ENCODE data around the gene SETD3.
A peak's percentile ranks its signal among the peaks of the same experiment; 100 is the strongest.

The SETD3 gene

DNA sequence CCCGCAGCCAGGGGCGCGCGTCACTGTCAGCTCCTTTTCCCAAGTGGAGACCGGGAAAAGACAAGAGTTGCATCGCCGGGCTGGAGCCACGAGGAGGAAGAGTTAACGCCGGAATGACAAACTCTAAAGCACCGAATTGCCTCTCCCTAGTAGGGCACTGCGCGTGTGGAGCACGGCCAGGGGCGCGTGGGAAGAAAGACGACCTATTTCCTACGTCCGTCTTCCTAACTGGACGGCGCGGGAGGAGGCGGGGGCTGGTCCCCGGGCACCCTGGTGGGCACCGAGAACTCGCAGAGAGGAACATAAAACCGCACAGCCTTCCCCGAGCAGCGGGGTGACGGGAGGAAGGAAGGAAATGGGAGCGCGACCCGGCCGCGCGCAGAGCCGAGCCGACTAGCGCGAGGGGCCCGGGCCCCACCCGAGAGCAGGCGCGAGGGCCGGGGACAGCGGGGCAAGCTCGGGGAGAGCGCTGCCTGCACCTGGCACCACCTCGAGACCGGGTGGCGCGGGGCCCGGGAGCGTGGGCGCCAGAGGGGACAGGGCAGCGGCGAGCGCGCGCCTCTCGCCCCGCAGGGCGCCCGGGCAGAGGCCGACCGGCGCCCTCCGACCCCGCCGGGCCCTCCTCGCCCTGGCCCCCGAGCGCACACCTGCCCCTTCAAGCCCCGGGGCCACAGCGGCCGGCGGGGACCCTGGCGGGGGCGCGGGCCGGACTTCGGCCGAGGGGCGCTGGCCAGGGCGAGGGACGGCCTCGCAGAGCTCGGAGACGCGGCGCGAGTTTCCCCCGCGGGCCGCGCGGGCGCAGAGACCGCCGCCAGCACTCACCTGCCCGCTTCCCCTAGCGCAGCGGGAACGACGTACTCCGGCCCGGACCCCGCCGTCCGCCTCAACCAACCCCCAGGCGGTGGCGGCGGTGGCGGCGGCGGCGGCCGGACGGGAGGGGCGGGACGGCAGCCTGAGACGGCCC, at the start of gene SETD3:
TSS of gene SETD3 (minus strand) at position 954 of the 964 bp plus-strand sequence. CDS start 15,054 bp downstream, outside the sequence.
- DNase-seq (ENCODE audit: low spot score): peak; percentile 74

DNA sequence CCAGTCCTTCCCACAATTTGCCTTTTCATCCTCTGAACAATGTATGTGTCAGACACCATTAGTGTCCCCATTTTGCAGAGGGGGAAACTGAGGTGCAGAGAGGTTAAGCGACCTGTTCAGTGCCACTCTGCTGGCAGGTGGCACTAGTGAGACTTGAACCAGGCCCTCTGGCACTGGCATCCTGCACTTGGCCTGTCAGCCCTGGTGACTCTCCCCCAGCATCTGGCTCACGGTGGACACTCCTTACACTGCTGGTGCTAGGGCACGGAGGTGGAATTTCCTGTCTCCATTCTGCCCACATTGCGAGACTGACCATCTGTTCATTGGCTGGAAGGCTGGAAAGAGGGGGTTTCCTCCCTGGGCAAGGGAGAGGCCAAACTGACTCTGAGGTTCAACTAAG, 49.2 kb upstream of the SETD3 start:
- DNase-seq (ENCODE audit: low spot score): no peak

DNA sequence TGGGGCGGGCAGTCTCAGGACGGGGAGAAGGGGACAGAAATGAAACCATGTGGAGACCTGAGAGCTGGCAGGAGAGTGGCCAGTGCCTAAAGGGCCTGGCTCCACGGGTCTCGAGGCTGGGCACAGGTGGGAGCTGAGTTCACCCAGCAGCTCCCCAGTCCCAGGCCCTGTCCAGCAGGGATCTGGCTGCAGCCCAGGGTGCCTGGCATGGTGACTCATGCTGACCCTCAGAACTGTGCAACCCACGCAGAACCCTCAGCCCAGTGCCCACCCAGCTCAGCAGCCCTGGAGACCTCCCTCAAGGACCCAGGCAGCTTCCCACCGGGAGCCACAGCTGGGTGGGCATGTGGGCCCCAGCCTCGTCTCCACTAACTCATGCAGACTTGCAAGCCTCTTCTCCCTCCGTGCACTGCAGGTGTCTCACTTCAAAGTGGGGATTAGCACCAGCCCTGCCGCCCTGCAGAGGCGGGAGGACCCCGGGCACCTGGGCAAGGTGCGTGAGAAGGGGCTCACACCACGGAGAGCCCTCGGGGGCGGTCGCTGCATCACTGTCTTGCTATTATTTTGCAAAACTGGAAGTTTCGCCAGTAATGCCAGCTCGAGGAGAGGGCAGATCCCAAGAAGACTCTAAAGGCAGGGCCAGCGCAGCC, 46.9 kb upstream of the SETD3 start:
- no peak for DNase-seq (ENCODE audit: low spot score)

DNA sequence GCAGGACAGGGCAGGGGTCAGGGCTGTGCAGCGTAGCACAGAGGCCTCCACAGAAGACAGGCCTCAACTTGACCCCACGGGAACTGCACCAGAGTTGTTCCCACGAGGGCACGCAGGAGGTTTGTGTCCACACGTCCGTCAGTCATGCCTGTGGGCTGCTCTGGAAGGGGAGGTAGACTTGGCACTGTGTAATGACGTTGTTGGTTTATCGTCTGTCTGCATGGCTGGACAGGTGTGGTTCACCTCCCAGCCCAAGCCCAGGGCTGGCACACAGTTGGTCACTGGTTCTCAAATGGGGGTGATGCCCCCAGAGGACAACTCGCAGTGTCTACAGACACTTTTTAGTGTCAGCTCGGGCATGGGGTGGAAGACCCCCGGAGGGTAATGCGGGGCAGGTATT, 46.4 kb upstream of the SETD3 start:
- no peak for DNase-seq (ENCODE audit: low spot score)

DNA sequence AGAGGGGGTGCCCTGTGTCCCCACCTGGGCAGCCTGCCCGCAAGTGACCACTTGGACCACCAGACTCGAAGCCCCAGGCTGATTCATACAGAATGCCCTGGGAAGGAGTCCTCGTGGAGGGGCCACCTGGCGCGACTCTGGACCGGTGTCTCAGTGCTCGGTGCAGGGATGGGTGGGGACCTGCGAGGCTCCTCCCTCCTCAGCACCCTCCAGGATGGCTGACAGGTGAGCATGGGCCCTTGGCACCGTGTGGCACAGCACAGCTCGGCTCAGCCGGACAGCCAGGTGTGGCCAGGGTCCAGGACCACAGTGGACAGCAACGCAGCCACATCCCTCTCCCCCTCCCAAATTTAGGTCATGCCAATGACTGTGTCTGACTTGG, 45.0 kb upstream of the SETD3 start:
- DNase-seq (ENCODE audit: low spot score): no peak

DNA sequence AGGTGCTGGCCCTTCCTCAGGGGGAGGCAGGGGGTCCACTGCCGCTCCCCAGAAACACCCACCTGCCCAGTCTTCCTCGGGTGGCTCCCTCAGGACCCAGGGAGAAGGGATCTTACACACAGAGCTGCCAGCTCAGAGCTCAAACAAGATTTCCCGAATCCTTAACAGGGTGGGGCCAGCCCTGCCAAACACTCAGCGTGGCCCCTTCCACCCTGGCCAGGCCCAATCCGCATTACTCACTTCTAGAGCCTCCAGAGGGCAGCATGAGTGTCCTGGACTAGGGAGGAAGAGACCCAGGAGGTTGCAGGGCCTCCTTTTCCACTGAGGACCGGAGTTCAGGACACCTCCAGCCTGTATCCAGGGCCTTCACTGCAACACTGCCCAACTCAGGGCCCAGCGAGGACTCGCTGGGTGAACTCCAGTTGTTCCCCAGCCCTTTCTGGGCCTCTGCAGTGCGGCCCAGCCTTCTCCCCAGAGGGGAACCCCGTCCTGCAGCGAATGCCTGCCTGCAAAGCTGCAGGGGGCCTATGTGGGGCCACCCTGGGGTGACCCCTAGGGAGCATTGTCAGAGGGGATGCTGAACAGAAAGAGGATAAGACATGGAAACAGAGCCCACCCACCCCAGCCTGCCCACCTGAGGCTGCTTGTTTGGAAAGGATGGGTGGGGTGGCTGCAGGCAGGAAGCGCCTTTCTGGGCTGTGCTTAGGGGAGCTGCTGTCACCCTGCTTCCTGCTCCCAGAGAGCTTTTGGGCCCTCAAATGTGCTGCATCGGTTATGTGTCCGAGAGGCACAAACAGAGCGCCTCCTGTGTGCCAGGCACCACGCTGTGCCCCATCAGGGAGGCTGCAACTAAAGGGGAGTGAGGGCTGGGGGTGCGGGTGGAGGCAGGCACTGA, 44.4 kb upstream of the SETD3 start:
- DNase-seq (ENCODE audit: low spot score): no peak

DNA sequence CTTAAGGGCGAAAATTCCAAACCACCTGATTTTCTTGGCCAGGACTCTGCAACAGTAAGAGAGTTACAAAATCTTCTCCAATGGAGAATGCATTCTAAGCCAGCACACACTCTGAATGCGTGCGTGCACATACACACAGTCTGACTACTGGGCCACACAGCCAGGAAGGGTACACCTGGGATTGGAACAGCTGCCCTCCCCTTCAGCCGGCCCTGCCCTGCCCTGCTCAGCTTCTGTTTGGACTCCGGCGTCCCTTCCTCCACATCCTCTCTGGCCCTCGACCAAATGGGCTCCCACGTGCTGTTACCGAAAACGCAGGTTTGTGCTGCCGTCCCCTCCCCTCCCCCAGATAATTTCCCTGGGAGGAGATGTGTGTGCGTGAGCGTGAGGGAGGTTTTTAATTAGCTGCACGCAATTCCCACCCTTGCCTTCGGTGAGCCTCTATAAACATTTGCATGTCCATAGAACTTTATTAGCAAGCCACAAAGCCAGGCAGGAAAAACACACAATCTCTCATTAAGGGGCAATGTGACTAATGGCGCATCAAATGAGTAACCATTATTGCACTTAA, 43.5 kb upstream of the SETD3 start:
- DNase-seq (ENCODE audit: low spot score): no peak

DNA sequence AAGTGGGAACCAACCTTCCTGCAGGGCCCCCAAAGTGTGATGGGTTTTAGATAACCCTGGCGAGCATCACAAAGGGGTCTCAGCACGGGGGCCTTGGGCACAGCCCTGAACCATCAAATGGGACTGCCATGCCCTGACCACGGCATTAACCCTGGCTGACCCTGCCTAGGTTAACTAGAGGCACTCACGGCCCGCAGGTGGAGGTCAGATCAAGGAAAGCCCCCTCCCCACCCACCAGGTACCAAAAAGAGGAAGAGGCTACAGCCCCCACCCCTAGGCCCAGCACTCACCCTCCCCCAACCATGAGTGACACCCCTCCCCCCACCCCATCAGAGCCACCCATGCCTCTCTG, 43.0 kb upstream of the SETD3 start:
- DNase-seq (ENCODE audit: low spot score): no peak

DNA sequence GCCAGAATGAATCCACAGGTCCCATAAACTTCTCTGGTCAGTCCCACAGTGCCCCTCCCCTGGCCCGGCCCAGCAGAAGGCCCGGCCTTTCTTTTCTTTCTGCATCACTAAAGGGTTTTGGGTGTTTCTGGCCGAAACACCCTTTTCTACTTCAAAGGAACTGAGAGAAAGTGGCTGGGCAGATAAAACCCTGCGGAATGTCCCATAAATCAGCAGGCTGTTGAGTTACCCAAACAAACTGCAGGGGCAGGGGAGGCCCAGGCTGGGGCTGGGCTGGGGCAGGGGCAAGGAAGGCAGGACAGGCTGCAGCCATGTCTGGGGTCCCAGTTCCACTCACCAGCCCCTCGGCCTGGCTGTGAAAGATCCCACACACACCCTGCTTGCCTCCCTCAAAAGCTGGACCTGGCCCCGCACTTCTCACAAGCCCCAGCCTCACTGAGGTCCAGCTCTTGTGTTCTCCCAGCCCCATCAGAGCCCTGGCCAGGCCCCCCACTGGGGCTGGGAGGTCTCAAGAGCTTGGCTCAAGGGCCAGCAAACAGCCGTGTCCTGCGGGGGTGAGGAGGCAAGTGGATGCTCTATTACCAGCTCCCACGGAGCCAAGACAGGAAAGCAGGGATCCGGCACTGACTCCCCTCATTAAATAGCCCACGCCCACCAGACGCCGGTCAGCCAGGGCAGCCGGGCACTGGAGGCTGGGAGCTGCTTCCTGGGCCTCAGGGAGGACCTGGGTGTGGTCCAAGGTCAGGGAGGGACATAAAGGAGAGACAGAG, 42.5 kb upstream of the SETD3 start:
- peak; percentile 77 for DNase-seq (ENCODE audit: low spot score)

DNA sequence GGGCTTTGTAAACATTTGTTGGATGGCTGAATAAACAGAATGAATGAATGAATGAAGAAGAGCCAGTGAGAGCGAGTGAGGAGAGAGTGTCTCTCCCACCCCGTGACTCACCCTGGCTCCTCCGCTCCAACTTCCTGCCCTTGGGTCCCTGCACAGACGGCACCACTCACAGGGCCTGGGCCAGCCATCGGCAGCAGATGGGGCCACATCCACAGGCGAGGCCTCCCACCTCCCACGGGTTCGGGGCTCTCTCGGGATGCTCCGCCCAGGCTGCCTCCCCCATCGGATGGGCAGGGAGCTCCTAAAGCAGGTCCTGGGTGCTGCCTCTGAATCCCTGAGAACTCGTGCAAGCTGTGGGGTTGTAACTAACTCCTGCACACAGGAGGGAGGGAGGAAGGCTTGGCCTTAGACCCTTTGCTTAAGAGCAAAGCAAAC, 41.8 kb upstream of the SETD3 start:
- DNase-seq (ENCODE audit: low spot score): no peak

DNA sequence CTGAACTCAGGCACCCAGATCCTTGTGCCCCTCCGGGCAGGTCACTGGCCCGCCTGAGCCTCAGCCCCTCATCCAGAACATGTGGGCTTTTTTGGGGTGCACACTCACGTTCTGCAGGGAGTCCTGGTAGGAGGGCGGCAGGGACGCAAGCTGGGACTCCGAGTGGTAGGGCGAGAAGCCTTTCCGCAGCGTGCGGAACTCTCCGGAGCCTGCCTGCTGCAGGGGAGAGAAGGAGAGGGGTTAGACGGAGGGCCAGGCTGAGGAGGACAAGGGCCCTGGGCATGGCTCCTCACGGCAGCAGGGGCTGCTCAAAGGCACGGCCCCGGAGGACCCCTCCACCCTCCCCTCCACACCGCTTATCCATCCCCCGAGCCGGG, 41.4 kb upstream of the SETD3 start:
- DNase-seq (ENCODE audit: low spot score): no peak

DNA sequence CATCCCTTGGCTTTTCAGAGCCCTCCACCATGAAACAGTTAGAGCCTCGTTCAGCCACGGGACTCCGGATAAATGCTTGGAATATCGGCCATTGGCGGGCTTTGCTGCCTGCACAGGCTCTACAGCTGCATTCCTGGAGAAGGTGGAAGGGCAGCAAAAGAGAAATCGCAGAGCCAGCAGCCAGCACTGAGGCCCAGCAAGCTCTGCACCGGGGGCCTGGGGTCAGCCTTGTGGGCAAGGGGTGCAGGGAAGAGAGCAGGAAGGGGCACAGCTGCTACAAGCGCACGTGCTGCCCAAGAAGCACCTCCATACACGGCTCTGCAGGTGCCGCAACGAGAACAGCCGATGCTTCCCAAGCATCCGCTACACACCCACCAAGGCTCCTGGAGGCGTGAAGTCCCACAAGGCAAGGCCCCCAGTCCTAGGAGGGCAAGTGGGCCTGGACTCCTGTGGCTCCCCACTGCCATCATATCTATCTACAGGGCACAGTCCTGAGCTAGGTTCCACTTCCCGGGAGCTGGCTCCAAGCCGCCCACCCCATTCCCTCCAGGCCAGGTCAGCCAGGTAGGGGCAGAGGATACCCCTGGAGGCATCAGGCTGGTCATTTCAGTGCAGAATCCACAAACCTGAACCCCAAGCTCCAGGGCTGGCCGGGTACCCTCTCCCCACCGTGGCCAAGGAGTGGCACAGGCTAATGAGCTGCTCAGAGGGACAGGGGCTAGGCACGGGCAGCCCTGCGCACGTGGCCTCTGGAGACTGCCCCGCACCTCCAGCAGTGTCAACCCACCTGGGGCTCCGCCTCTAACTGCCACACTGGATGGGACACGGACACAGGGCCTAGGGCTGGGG, 40.7 kb upstream of the SETD3 start:
- no peak for DNase-seq (ENCODE audit: low spot score)

DNA sequence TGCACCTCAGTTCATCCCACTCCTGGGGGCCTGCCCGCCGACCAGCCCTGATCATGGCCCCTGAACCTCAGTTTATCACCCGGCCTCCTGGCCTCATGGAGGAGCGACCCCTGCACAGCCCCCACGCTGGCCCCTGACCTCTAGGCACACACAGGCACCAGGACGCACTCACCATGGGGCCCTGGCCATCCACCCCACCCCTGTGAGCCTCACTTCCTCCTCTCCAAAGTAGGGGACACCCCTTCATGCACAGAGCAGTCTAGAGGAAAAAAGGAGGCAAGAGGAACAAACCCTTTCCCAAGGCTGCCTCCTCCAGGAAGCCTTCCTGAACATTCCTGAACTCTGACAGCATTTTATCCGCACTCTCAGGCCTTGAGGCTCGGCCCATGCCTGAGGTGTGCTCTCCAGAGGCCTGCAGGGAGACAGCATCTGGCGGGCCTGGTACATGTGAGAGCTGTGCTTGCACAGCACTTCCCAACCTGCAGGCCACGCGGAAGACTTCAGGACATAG, 40.0 kb upstream of the SETD3 start:
- no peak for DNase-seq (ENCODE audit: low spot score)

DNA sequence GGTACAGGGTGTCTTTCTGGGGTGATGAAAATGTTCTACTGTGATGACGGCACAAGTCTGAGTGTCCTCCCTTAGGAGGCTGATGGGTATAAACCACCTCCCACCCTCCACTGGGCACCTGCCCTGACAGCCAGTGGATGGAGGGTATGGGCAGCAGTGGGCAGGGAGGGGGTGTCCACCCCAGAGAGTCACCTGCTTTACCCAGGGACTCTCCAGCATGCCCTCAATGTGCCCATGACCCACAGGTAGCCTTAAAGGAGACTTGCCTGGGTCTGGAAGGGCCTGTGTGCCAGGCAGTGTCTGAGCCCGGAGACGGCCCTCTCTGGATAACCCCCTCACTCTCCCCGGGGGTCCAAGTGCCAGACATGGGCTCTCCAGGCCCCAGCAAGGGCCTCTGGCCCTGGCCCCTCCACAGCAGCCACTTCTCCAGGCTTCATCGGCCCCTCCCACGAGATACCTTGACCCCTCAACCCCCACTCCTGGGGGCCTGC, 39.3 kb upstream of the SETD3 start:
- DNase-seq (ENCODE audit: low spot score): no peak

DNA sequence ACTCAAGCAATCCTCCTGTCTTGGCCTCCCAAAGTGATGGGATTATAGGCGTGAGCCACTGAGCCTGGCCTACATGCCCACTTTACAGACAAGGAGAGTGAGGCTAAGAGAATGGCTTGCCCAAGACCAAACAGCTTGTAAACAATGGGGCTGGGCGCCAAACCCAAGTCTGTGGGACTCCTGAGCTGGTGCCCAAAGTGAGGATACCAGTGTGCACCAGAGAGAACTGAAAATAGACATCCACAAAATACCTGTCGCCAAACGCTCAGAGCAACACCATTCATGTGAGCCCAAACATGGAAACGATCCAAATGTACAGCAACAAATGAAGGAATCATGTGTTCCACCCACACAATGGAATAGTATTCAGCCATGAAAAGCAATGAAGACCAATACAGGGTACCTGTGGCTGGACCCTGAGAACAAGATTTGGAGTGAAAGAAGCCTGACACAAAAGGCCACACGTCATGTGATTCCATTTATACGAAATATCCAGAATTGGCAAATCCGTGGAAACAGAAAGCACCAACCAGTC, 38.8 kb upstream of the SETD3 start:
- no peak for DNase-seq (ENCODE audit: low spot score)

DNA sequence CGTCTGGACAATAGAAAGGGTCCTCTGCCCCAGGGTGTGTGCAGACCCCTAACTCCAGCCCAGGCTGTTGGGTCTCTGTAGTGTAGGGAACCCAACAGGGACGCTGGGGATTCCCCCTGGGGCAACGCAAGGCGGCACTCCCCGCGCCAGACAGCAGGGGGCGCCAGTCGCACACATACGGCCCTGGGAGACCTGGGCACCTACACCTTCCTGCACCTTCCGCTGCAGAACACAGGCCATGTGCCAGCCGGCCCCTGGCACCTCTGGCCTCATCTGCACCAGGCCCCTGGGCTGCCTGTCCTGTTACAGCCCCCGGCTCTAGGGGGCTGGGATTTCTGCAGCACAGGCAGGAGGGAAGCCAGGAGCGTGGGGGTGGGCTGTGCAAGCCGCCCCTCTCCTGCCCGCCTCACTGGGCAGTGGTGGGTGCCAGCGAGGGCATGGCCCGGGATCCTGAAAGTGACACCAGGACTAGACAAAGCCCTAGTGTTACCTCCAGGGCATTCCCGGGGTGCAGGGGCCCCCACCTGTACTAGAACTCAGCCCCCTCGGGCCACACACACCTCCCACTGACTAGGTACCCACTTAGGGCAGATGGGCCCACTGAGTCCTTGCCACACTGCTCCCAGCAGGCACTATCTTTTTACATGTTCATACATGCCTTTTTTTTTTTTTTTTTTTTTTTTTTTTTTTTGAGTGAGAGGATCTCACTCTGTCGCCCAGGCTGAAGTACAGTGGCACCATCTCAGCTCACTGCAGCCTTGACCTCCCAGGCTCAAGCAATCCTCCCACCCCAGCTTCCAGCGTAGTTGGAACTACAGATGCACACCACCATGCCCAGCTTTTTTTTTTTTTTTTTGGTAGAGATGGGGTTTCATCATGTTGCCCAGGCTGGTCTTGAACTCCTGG, 38.0 kb upstream of the SETD3 start:
- DNase-seq (ENCODE audit: low spot score): peak; percentile 87

DNA sequence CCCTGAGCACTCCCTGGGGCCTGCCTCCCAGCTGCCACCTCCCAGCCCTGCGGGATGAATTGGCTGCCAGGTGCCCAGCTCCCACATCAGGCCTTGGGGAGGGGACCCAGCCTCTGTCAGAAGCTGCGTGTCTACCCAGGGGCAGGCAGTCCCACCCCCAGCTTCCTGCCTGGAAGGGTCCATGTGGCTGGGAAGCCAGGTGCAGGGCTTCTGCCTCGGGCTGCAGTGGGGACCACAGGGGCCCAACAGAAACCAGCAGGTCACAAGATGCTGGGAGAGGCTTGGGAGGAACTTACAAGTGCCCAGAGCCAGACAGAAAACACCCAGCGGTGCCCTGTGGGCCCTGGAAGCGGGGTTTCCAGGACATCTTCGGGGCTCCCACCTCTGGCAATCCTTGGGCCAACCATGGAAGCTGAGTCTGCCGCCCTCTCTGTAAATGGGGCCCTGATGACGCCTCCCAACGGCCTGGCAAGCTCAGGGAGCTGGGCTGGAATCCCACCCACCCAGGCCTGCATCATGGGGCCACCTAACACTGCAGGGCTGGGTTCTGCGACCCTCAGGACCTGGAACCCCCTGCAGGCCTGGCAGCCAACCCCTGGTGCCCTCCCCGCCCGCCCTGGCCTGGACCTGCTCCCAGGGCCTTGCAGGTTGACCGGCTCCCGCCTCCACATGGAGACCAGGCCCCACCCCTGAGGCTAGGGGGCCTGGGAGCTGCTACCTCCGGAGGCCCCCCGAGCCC, 37.2 kb upstream of the SETD3 start:
- DNase-seq (ENCODE audit: low spot score): no peak

All from ecto neural progenitor cell (in vitro differentiated cells).